ENCODE results near the gene FAS.

FAS gene

GRCh38 chr10:89035461-89035860, 44.9 kb downstream of the FAS start:
- H3K4me3 ChIP-seq (ENCODE audit: low read depth, low read length) = no peak overlapping the region
- no peak for TF ChIP-seq CTCF (IDR thresholded peaks at IDR 0.05; ENCODE audit: insufficient read depth, low read length, missing control alignments)
- DNase-seq (ENCODE audit: low read depth, low spot score) = no peak
- POLR2A ChIA-PET = interaction anchor here (1.1 kb wide), 1 partner anchor 27 kb away, joined by 3 read pairs; no protein-coding TSS in a partner anchor
- CTCF ChIA-PET = interaction anchor here (1.7 to 2.8 kb wide), 2 partner anchors 179 to 183 kb away, joined by 7 to 14 read pairs; no protein-coding TSS in a partner anchor

- ChIA-PET CTCF (interaction anchor here (1.2 to 2.8 kb wide), 4 partner anchors 8 to 181 kb away, joined by 3 to 14 read pairs (median 6); partner anchors contain the start of gene CH25H), POLR2A (no interaction called here)
- no peak for DNase-seq (ENCODE audit: low read depth, low spot score)
- TF ChIP-seq CTCF (IDR thresholded peaks at IDR 0.05; ENCODE audit: insufficient read depth, low read length, missing control alignments) = no peak
- H3K4me3 ChIP-seq (ENCODE audit: low read depth, low read length) = no peak overlapping the region
Observed at GRCh38 chr10:89037096-89037495, 46.5 kb downstream of the FAS start.

- no peak overlapping the region for H3K4me3 ChIP-seq (ENCODE audit: low read depth, low read length)
- no peak for TF ChIP-seq CTCF (IDR thresholded peaks at IDR 0.05; ENCODE audit: insufficient read depth, low read length, missing control alignments)
- POLR2A ChIA-PET = no interaction called here
- CTCF ChIA-PET = interaction anchor here (1.1 to 3.8 kb wide), 2 partner anchors 12 to 207 kb away, joined by 3 to 24 read pairs; no protein-coding TSS in a partner anchor
- no peak for DNase-seq (ENCODE audit: low read depth, low spot score)
Observed at GRCh38 chr10:89042562-89042961, 52.0 kb downstream of the FAS start.

GRCh38 chr10:89043052-89043451, 52.5 kb downstream of the FAS start:
- ChIA-PET CTCF (interaction anchor here (1.1 to 3.8 kb wide), 2 partner anchors 13 to 207 kb away, joined by 3 to 24 read pairs; no protein-coding TSS in a partner anchor), POLR2A (no interaction called here)
- no peak overlapping the region for H3K4me3 ChIP-seq (ENCODE audit: low read depth, low read length)
- TF ChIP-seq CTCF (IDR thresholded peaks at IDR 0.05; ENCODE audit: insufficient read depth, low read length, missing control alignments) = no peak
- no peak for DNase-seq (ENCODE audit: low read depth, low spot score)

- POLR2A ChIA-PET = no interaction called here
- CTCF ChIA-PET = no interaction called here
- no peak for DNase-seq (ENCODE audit: low read depth, low spot score)
- no peak overlapping the region for H3K4me3 ChIP-seq (ENCODE audit: low read depth, low read length)
- no peak for TF ChIP-seq CTCF (IDR thresholded peaks at IDR 0.05; ENCODE audit: insufficient read depth, low read length, missing control alignments)
Observed at GRCh38 chr10:89047397-89047796, 56.8 kb downstream of the FAS start.

- no peak overlapping the region for H3K4me3 ChIP-seq (ENCODE audit: low read depth, low read length)
- ChIA-PET CTCF (no interaction called here), POLR2A (no interaction called here)
- DNase-seq (ENCODE audit: low read depth, low spot score) = no peak
- no peak for TF ChIP-seq CTCF (IDR thresholded peaks at IDR 0.05; ENCODE audit: insufficient read depth, low read length, missing control alignments)
Observed at GRCh38 chr10:89051593-89051992, 61.0 kb downstream of the FAS start.
